ENCODE measurements around the gene GBP4.

- TF ChIP-seq CTCF (IDR thresholded peaks at IDR 0.05) (no peak), POLR2A (IDR thresholded peaks at IDR 0.05) (no peak), POLR2AphosphoS5 (IDR thresholded peaks at IDR 0.05) (no peak), EP300 (IDR thresholded peaks at IDR 0.05; ENCODE audit: low read depth) (no peak)
Observed at GRCh38 chr1:89172468-89173143, 26.1 kb downstream of the GBP4 start.
